Activated effector memory CD4-positive, alpha-beta T cell treated with Interleukin-2 at 50 U/mL for 16 hours (primary cell): ENCODE measurements around the gene CUX1.
"Not testable (repeated sequence)": the region's sequence is repeated elsewhere in the genome, so short reads cannot be mapped to it uniquely, and the experiment has no call there.

Experiments
- DNase-seq: peaks from one replicate; pipeline ENCODE4 v3.0.0-alpha.2; 2020

CUX1 gene

DNA sequence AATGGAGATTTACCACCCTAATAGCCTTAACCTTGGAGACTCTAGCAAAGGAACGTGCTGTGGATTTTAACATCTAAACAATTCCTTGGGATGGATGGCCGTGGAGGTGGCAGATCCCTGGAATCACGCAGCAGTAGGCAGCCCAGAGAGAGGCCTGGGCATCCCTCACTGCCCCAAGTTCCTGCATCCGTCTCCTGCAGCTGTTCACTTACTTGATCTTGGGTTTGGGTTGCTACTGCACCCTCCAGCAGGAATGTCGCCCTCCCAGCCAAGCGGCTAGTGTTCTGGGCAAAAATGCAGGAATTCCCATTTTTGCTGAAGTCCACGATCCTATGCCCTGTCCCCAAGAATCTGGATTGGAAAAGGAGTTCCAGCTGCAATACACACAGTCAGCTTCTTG lies 302.5 kb downstream of the CUX1 start:
- DNase-seq: no peak

- no peak for DNase-seq
Measured at GRCh38 chr7:102120666-102121195, 303.3 kb downstream of the CUX1 start.

- no peak for DNase-seq
Measured at GRCh38 chr7:102122026-102122425, 304.6 kb downstream of the CUX1 start.

DNA sequence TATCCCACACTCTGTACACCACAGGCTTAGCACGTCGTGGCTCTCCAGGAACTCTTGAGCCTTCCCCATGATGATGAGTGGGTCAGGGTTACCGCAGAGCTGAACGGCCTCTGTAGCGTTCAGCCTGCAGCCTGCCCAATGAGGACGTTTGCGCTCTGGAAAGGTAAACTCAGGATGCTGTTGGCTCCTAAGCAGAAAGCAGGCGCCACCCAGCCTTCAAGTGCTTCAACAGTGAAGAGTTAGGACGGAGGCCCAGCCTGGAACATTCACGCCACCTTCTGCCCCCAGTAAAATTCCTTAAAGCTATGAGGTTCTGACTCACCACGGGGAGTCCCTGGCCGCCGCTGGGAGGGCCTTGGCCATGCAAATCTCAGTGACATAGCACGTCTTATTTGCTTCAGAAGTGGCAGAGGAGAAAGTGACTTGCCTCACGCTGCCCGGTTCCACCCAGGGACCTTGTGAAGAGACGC lies 307.7 kb downstream of the CUX1 start:
- no peak for DNase-seq

- DNase-seq: no peak
Measured at GRCh38 chr7:102128303-102128702, 310.9 kb downstream of the CUX1 start.

- DNase-seq: no peak
Measured at GRCh38 chr7:102129636-102130370, 312.4 kb downstream of the CUX1 start.

DNA sequence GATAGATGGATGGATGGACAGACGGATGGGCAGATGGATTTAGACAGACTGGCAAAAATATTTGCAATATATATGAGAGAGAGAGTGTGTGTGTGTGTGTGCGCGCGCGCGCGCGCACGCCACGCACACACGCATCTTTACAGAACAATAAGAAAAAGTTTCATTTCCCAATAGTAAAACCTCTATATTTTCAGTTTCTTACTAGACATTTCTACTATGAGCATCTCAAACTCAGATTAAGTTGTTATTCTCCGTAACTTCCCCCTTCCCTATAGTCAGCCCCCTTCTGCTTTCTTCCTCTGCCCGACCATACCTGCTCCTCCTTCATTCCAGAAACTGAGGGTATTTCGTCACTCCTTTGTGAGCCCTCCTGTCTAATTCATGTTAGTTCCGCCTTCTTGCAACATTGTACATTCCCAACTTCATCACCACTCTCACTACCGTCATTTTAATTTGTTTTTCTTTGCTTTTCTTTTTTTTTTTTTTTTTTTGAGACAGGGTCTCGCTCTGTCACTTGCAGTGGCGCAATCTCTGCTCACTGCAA lies 314.9 kb downstream of the CUX1 start:
- DNase-seq: no peak

DNA sequence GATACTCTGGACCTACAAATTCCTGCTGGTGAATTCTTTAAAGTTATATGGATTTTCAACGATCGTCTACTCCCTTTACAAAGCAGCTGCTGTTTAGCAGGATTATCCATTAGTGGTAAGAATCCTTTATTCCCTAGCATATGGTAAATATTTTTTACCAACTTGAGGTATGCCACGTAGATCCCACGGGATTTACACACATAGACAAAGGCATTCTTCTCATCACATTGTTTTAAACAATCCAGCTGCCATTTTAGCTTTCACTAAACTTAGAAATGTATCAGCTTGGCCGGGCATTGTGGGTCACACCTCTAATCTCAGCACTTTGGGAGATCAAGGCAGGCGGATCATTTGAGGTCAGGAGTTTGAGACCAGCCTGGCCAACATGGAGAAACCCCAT lies 321.2 kb downstream of the CUX1 start:
- DNase-seq: no peak

DNA sequence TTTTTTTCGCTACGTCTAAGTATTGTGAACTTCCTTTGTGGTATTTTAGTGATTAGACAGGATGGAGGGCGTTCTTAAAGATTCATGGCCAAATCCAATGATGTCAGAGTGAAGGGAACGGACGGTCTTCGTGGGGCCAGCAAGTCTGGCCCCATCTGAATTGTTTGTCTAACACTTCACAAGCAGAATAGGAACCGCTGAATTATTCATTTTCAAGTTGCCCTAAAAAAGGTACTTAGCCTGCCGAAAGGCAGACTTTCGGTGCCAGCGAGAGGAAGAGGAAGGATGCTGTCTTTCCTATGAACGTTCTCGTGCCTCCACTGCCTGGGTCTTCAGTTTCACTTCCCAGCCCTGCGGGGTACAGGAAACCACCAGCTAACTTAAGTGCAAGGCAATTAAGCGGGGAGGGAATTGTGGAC lies 323.5 kb downstream of the CUX1 start:
- DNase-seq: no peak

DNA sequence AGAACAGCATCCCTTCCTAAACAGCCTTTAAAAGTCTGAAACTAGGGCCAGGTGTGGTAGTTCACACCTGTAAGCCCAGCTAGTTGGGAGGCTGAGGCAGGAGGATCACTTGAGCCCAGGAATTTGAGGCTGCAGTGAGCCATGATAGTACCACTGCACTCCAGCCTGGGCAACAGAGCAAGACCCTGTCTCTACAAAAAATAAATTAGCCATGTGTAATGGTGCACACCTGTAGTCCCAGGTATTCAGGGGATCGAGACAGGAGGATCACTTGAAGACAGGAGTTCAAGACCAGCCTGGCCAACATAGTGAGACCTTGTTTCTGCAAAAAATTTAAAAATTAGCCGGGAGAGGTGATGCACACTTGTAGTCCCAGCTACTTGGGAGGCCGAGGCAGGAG lies 325.0 kb downstream of the CUX1 start:
- DNase-seq: not testable (repeated sequence)

DNA sequence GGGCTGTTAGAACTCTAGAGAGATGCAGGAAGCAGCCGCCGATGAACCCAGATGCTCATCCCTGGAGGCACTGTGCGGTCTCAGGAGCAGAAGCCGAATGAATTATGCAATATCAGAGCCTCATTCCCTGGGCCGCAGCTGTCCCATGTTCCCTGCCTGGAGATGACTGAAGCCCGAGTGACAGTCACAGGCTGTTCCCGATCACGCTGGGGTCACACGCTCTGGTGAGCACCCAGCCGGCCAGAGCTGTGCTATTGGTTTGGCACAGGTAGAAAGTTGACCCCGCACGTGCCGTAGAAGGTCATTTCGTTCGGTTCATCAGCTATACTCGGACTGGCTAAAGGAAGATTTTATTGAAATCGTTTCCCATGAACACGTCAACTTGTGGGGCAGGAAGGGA lies 328.7 kb downstream of the CUX1 start:
- no peak for DNase-seq

DNA sequence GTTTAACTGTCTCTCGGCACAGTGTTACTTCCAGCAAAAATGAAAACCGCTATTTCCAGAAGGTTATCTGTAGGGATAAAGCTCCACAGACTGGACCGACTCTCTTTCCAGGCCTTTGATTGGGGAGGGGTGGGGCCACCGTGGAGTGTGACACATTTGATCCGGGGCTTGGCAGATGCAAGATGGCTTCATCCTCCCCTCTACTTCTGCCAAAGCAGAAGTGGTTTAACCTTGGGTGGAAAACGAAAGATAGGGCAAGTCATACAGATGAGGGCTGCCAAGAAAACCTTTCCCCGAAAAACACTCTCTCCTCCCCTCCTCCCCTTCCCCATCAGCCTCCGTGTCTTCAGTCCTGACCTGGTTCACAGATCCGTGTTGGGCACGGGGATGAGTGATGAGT lies 329.6 kb downstream of the CUX1 start:
- DNase-seq: no peak

DNA sequence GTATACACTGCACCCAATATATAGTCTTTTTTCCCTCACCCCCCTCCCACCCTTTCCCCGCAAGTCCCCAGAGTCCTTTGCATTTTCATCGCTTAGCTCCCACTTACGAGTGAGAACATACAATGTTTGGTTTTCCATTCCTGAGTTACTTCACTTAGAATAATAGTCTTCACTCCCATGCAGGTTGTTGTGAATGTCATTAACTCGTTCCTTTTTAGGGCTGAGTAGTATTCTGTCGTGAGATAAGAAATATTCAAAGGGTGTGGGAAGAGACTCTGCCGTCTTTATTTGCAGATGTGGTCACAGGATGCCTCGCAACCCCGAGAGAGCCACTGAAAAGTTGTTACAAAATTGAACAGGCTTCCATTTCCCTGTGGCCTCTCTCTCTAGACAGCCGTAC lies 331.4 kb downstream of the CUX1 start:
- no peak for DNase-seq

DNA sequence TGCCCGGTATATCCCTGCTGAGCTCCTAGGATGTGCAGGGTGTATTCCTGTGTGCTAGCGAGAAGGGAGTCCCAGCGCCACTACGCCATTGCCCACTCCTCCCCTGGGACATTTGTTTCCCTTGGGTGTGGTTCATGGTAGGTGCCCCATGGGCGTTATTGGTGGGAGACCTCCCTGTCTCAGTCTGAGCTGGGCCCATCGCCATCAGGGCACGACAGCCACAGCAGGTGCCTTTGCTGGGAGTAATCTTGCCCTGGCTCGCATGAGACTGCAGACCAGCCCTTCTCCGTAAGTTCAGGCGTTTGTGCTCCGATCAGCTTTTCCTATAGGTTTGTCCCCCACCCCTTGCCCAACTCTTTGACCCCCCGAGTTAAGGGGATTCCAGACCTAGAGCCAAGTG lies 332.0 kb downstream of the CUX1 start:
- DNase-seq: no peak

- no peak for DNase-seq
Measured at GRCh38 chr7:102150266-102150665, 332.8 kb downstream of the CUX1 start.

GRCh38 chr7:102152672-102153598 lies 335.5 kb downstream of the CUX1 start:
- no peak for DNase-seq

- no peak for DNase-seq
Measured at GRCh38 chr7:102153599-102153946, 336.1 kb downstream of the CUX1 start.

DNA sequence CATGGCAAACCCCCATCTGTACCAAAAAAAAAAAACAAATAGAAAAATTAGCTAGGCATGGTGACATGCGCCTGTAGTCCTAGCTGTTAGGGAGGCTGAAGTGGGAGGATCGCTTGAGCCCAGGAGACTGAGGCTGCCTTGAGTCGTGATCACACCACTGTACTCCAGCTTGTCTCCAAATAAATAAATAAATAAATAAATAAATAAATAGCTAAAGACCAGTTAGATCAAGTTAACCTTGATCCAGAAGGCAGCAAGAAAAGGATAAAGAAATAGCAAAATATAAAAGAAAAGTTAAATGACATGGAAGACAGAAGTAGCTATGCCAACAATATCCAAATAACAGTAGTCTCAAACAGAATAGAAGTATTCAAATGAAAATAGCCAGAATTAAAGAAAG lies 337.0 kb downstream of the CUX1 start:
- DNase-seq: no peak

- DNase-seq: no peak
Measured at GRCh38 chr7:102155821-102156441, 338.5 kb downstream of the CUX1 start.

DNA sequence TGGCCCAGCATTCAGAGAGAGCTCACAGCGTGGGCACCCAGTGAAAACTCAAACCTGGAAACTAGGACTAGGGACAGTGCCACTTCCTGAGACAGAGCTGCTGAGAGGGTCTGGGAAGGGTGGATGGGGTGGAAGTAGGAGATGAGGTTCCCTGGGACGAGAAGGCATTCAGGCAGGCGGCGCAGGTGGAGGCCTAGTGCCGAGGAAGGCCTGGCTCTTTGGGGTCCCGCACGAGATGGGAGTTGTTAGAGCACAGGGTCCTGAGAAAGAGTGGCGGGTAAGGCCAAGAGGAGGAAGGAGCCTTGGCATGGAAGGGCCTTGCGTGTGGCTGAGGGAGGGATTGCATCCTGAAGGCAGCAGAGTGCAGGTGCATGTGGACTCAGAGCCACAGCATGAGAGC lies 339.4 kb downstream of the CUX1 start:
- DNase-seq: no peak

DNA sequence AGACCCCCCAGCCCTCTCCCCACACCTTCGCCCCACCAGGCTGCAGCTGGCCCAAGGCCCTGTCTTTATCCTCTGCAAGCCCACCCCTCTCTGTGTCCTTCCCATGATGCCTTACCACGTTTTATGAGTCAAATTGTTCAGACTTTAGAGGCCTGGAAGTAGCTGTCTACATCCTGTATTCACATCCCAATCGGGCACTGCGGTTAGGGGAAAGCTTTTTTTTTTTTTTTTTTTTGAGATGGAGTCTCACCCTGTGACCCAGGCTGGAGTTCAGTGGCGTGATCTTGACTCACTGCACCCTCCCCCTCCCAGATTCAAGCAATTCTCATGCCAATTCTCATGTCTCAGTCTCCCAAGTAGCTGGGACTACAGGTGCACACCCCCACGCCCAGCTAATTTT lies 347.7 kb downstream of the CUX1 start:
- no peak for DNase-seq

DNA sequence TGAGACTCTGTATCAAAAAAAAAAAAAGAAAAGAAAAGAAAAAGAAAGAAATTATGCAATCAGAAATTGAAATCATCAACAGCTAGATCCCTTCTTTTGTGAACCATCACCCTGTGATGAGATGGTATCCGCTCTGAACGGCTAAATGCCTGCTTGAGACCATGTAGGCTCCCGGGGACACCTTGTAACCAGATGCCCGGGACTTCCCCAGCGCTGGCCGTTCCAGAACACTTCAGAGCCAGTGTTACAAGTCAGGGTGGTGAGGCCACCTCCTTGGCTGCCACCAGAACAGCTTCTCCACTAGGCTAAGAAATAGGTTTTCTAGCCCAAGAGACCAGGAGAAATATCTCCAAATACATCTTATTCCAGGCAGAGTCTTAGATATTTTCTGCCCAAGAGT lies 349.8 kb downstream of the CUX1 start:
- no peak for DNase-seq
